Stomach (tissue), 4 donors: ENCODE data around the gene SELENOK.

Experiments used
- CTCF ChIP-seq, 7 experiments: fragments of 450-650 bp in 4 of 7; fragments of 200-600 bp in 3 of 7; sonication (generic) in 3 of 7; IDR thresholded peaks; one replicate each; pipeline ENCODE4 v1.5.1; 2016 to 2019; ENCODE audit warnings: antibody characterized with exemption in 7 of 7, control low read depth in 2 of 7, mild to moderate bottlenecking in 1 of 7
- EP300 ChIP-seq: sonication (generic); formaldehyde crosslinking; IDR thresholded peaks from one replicate; pipeline ENCODE4 v1.6.1; 2017; ENCODE audit warnings: antibody characterized with exemption
- POLR2A ChIP-seq, 4 donors: fragments of 450-650 bp; IDR thresholded peaks; one replicate each; pipeline ENCODE4 v1.6.1; 2016; ENCODE audit warnings: antibody characterized with exemption in 4 of 4, control low read depth in 2 of 4, mild to moderate bottlenecking in 1 of 4, moderate library complexity in 1 of 4
- POLR2AphosphoS5 ChIP-seq, 3 donors: sonication (generic); formaldehyde crosslinking; IDR thresholded peaks; one replicate each; pipeline ENCODE4 v1.6.1; 2016; ENCODE audit warnings: antibody characterized with exemption in 3 of 3

GRCh38 chr3:53939086-53939582 lies 47.5 kb upstream of the SELENOK start:
- TF ChIP-seq CTCF (IDR thresholded peaks at IDR 0.05) (no peak), POLR2A (IDR thresholded peaks at IDR 0.05) (no peak), POLR2AphosphoS5 (IDR thresholded peaks at IDR 0.05) (no peak), EP300 (no peak)
